HG02884 (cell line): ENCODE data around the gene IMMP2L.
"Not testable (repeated sequence)": the region's sequence is repeated elsewhere in the genome, so short reads cannot be mapped to it uniquely, and the experiment has no call there.

ENCODE experiments used
- ATAC-seq: cut with Tn5 transposase; IDR thresholded peaks from one replicate; pipeline ENCODE4 v1.9.1; 2021; ENCODE audit warnings: mild to moderate bottlenecking, moderate library complexity; ENCODE audit not compliant: unreplicated experiment

IMMP2L gene

GRCh38 chr7:111362506-111363054, 199.7 kb downstream of the IMMP2L start:
- ATAC-seq: no peak

- no peak for ATAC-seq
Observed at GRCh38 chr7:111358915-111359314, 203.4 kb downstream of the IMMP2L start.

- no peak for ATAC-seq
Observed at GRCh38 chr7:111357691-111358090, 204.6 kb downstream of the IMMP2L start.

- no peak for ATAC-seq
Observed at GRCh38 chr7:111356941-111357340, 205.4 kb downstream of the IMMP2L start.

GRCh38 chr7:111352319-111352718, 210.0 kb downstream of the IMMP2L start:
- no peak for ATAC-seq

GRCh38 chr7:111346219-111346618, 216.1 kb downstream of the IMMP2L start:
- no peak for ATAC-seq

- ATAC-seq: no peak
Observed at GRCh38 chr7:111343017-111343416, 219.3 kb downstream of the IMMP2L start.

- ATAC-seq: no peak
Observed at GRCh38 chr7:111339006-111339405, 223.3 kb downstream of the IMMP2L start.

GRCh38 chr7:111333010-111333409, 229.3 kb downstream of the IMMP2L start:
- no peak for ATAC-seq

GRCh38 chr7:111330235-111330523, 232.1 kb downstream of the IMMP2L start:
- ATAC-seq: no peak

GRCh38 chr7:111329367-111330234, 232.7 kb downstream of the IMMP2L start:
- ATAC-seq: peak; percentile 64

GRCh38 chr7:111328487-111328886, 233.8 kb downstream of the IMMP2L start:
- ATAC-seq: no peak

- ATAC-seq: no peak
Observed at GRCh38 chr7:111324776-111325175, 237.5 kb downstream of the IMMP2L start.

- ATAC-seq: no peak
Observed at GRCh38 chr7:111324228-111324627, 238.1 kb downstream of the IMMP2L start.

GRCh38 chr7:111323670-111324069, 238.6 kb downstream of the IMMP2L start:
- not testable (repeated sequence) for ATAC-seq

- peak; percentile 77 for ATAC-seq
Observed at GRCh38 chr7:111320133-111320532, 242.2 kb downstream of the IMMP2L start.

GRCh38 chr7:111312966-111313365, 249.3 kb downstream of the IMMP2L start:
- ATAC-seq: no peak

- ATAC-seq: no peak
Observed at GRCh38 chr7:111308691-111309090, 253.6 kb downstream of the IMMP2L start.

GRCh38 chr7:111301891-111302290, 260.4 kb downstream of the IMMP2L start:
- no peak for ATAC-seq

GRCh38 chr7:111294494-111294893, 267.8 kb downstream of the IMMP2L start:
- ATAC-seq: no peak

GRCh38 chr7:111292026-111292470, 270.2 kb downstream of the IMMP2L start:
- no peak for ATAC-seq

- no peak for ATAC-seq
Observed at GRCh38 chr7:111290982-111291381, 271.3 kb downstream of the IMMP2L start.

GRCh38 chr7:111290419-111290818, 271.9 kb downstream of the IMMP2L start:
- ATAC-seq: no peak
